Activated B cell treated with CpG ODN at 0.5 μM for 24 hours (primary cell): ENCODE results near the gene WDR64. TPM values are rescaled to one million over a fixed set of nuclear protein-coding genes. Genes with fewer than 3 reads are reported as not detected.
"Not testable (repeated sequence)": the region's sequence is repeated elsewhere in the genome, so short reads cannot be mapped to it uniquely, and the experiment has no call there.

ENCODE experiments used
- ATAC-seq: fragments of 200-7000 bp; cut with Tn5 transposase; one replicate; pipeline ENCODE4 v1.10.0; 2021; ENCODE audit warnings: low read depth, mild to moderate bottlenecking, moderate library complexity
- CTCF ChIA-PET: fragments of 350-600 bp; sonication (Branson Sonifier 250); formaldehyde crosslinking; loops from one replicate; lab custom pipeline; 2021; ENCODE audit warnings: antibody characterized with exemption; lab: Charles Lee
- POLR2A ChIA-PET: fragments of 350-600 bp; sonication (Branson Sonifier 250); formaldehyde crosslinking; loops from one replicate; lab custom pipeline; 2021; ENCODE audit warnings: antibody characterized with exemption; lab: Charles Lee
- DNase-seq: peaks from one replicate; pipeline ENCODE4 v3.0.0; 2022
- H3K27ac Mint-ChIP-seq: one replicate; pipeline ENCODE4 v1.8.0; 2020; ENCODE audit warnings: mixed read lengths
- H3K27me3 Mint-ChIP-seq: one replicate; pipeline ENCODE4 v1.8.0; 2021; ENCODE audit warnings: mixed read lengths
- H3K36me3 Mint-ChIP-seq: one replicate; pipeline ENCODE4 v1.8.0; 2021; ENCODE audit warnings: low read depth, mixed read lengths
- H3K4me1 Mint-ChIP-seq: one replicate; pipeline ENCODE4 v1.8.0; 2021; ENCODE audit warnings: mixed read lengths
- H3K4me3 Mint-ChIP-seq: one replicate; pipeline ENCODE4 v1.8.0; 2020; ENCODE audit warnings: mild to moderate bottlenecking, mixed read lengths
- H3K9me3 Mint-ChIP-seq: one replicate; pipeline ENCODE4 v1.8.0; 2020; ENCODE audit warnings: mixed read lengths
- intact Hi-C: fragments of 100-400 bp; cut with micrococcal nuclease; formaldehyde crosslinking; loops from one replicate; pipeline ENCODE4 v1.15.1; 2024
- total RNA-seq: library from RNA; stranded (reverse); gene quantifications from 2 replicates; pipeline ENCODE4 v1.2.3, GENCODE V29; 2022
- TF ChIP-seq, protein P1 (sequence below): fragments of 200-600 bp; IDR thresholded peaks from one replicate; pipeline ENCODE4 v1.8.0; 2022; ENCODE audit warnings: antibody characterized with exemption, mild to moderate bottlenecking

Gene WDR64
- total RNA-seq, 1 donor from 2014 or later: 0.58 TPM

DNA sequence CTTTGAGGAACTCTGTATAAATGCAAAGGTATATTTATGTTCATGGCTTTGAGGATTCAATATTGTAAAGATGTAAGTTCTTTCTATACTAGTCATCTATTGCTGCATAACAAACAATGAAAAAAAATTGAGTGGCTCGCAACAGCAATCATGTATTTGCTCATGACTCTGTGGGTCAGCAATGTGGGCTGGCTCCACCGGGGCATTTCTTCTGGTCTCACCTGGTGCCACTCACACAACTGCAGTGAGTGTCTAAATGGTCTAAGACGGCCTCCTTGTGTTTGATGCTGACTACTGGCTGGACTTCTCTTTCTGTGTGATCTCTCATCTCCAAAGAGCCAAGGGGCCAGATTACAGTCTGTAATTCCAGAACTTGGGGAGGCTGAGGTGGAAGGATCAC is 150.8 kb downstream of the WDR64 start:
- Mint-ChIP-seq H3K36me3 (no peaks in the 10 kb centered on the region), H3K27ac (no peak overlapping the region), H3K4me3 (no peak overlapping the region), H3K27me3 (peaks cover 14% of the 10 kb centered on the region), H3K9me3 (no peaks in the 10 kb centered on the region), H3K4me1 (no peaks in the 10 kb centered on the region)
- no peak for DNase-seq
- CTCF ChIA-PET: no interaction called here
- intact Hi-C loops: no loop called here
- no peak for ATAC-seq
- POLR2A ChIA-PET: no interaction called here
- TF ChIP-seq, protein P1, sequence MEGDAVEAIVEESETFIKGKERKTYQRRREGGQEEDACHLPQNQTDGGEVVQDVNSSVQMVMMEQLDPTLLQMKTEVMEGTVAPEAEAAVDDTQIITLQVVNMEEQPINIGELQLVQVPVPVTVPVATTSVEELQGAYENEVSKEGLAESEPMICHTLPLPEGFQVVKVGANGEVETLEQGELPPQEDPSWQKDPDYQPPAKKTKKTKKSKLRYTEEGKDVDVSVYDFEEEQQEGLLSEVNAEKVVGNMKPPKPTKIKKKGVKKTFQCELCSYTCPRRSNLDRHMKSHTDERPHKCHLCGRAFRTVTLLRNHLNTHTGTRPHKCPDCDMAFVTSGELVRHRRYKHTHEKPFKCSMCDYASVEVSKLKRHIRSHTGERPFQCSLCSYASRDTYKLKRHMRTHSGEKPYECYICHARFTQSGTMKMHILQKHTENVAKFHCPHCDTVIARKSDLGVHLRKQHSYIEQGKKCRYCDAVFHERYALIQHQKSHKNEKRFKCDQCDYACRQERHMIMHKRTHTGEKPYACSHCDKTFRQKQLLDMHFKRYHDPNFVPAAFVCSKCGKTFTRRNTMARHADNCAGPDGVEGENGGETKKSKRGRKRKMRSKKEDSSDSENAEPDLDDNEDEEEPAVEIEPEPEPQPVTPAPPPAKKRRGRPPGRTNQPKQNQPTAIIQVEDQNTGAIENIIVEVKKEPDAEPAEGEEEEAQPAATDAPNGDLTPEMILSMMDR: no peak

DNA sequence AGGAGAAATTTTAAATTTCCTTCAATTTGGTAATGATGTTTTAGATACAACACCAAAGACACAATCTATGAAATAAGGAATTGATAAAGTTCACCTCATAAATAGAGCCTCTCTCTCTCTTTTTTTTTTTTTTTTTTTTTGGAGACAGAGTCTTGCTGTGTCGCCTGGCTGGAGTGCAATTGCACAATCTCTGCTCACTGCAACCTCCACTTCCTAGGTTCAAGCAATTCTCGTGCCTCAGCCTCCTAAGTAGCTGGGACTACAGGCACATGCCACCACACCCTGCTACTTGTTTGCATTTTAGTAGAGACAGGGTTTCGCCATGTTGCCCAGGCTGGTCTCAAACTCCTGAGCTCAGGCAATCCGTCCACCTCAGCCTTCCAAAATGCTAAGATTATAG is 152.6 kb downstream of the WDR64 start:
- DNase-seq, H3K27ac Mint-ChIP-seq, intact Hi-C loops, CTCF ChIA-PET, H3K4me1 Mint-ChIP-seq, H3K36me3 Mint-ChIP-seq, H3K4me3 Mint-ChIP-seq, H3K9me3 Mint-ChIP-seq, POLR2A ChIA-PET, ATAC-seq: not testable (repeated sequence)
- H3K27me3 Mint-ChIP-seq: peaks cover 13% of the 10 kb centered on the region

DNA sequence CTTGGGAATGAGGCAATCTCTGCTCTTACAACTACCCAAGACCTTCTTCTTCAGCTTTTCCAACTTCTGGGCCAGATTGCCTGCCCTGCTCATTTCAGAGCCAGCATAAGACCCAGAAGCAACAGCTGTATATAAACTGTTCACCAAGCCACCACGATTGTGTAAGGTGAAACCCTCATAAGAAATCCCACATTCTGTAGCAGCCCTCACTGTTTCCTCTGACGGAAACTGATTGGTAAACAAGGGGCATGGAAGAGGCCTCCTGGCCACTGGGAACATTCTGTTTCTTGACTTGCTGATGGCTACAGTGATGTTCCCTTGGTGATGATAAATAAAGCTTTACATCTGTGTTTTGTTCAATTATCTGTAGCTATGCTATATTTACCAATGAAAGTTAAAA is 156.2 kb downstream of the WDR64 start:
- Mint-ChIP-seq H3K27me3 (peaks cover 4% of the 10 kb centered on the region), H3K27ac (no peak overlapping the region), H3K36me3 (no peaks in the 10 kb centered on the region), H3K9me3 (no peaks in the 10 kb centered on the region), H3K4me1 (no peaks in the 10 kb centered on the region), H3K4me3 (no peak overlapping the region)
- POLR2A ChIA-PET: no interaction called here
- TF ChIP-seq, protein P1: no peak
- ATAC-seq: no peak
- intact Hi-C loops: no loop called here
- CTCF ChIA-PET: no interaction called here
- DNase-seq: no peak

DNA sequence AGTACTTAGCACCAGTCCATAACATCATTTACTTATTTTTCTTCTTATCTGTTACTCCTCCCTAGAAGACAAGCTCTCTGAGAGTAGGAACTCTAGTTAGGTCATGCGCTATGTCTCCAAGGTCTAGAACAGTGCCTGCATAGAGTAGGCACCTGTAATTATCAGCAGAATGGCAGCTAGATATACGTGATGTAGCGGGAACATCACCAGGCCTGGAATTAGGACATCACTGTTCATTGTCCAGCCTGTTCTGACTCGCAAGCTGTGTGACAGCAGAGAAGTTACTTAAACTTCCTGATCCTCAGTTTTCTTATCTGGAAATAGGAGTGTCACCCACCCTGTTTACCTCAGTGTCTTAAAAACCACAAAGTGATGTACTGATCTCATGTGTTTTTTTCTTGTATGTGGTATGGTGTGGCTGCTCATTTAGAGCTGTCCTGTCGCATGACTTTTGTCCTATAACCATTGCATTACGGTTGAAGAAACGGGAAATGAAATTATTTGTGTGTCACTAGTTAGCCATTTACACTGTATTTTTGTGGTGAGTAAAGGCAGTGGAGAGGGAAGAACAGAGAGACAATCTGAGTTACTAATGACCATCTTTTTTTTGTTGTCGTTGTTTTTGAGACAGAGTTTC is 158.8 kb downstream of the WDR64 start:
- no peak overlapping the region for H3K4me3 Mint-ChIP-seq
- H3K9me3 Mint-ChIP-seq: no peaks in the 10 kb centered on the region
- H3K36me3 Mint-ChIP-seq: no peaks in the 10 kb centered on the region
- intact Hi-C loops: no loop called here
- H3K27me3 Mint-ChIP-seq: peaks cover 3% of the 10 kb centered on the region
- no peak overlapping the region for H3K27ac Mint-ChIP-seq
- POLR2A ChIA-PET: no interaction called here
- H3K4me1 Mint-ChIP-seq: no peaks in the 10 kb centered on the region
- TF ChIP-seq, protein P1: no peak
- CTCF ChIA-PET: interaction anchor here (1.3 kb wide), 1 partner anchor 23 kb away, joined by 4 read pairs; no protein-coding TSS in a partner anchor
- DNase-seq: no peak
- ATAC-seq: no peak

DNA sequence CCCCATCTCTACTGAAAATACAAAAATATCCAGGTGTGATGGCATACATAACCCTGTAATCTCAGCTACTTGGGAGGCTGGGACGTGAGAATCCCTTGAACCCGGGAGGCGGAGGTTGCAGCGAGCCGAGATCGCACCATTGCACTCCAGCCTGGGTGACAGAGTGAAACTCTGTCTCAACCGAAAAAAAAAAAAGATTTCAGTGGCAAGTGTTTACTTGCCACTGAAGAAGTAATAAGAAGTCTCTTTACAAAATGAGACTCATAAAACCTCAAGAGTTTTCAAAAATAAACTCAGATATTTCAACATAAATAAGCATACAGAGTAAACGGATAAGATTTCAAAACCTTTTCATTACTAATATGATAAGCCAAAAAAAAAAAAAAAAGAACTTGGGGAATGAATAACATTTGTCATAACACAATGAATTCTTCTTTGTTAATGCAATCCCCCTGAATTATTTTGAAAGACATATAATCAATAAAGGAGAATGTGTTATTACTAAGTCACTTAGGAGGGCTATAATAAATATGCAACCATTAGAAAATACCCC is 161.8 kb downstream of the WDR64 start:
- TF ChIP-seq, protein P1: no peak
- Mint-ChIP-seq H3K9me3 (no peaks in the 10 kb centered on the region), H3K4me1 (peaks cover 11% of the 10 kb centered on the region), H3K27ac (no peak overlapping the region), H3K27me3 (peaks cover 3% of the 10 kb centered on the region), H3K36me3 (no peaks in the 10 kb centered on the region), H3K4me3 (no peak overlapping the region)
- ChIA-PET CTCF (no interaction called here), POLR2A (no interaction called here)
- DNase-seq (no peak), ATAC-seq (no peak)
- intact Hi-C loops: no loop called here
